Measurements from ENCODE around the gene RFXANK.

RFXANK gene

DNA sequence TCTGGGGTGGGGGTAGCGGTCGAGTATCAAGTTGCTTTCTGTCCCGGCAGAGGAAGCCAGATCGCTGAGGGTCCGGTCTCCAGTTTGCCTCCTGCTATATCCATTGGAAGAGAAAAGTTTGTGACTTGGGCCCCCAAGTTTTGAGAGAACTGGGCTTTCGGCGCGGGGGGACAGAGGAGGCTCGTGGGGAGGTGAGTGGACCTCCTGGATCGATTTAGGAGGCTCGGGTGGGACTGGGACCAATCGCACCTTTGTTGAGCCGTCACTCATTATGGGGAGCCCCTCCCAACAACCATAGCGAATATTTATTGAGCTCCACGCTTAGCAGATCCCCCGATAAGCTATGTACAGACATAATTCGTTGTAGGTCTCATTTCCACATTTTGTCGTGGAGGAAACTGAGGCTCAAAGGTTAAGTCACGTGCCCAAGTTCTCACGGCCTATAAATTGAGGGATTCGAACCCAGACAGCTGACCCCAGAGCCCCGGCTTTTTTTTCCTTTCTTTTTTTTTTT lies 909 bp downstream of the RFXANK start:
- TF ChIP-seq, protein P1, sequence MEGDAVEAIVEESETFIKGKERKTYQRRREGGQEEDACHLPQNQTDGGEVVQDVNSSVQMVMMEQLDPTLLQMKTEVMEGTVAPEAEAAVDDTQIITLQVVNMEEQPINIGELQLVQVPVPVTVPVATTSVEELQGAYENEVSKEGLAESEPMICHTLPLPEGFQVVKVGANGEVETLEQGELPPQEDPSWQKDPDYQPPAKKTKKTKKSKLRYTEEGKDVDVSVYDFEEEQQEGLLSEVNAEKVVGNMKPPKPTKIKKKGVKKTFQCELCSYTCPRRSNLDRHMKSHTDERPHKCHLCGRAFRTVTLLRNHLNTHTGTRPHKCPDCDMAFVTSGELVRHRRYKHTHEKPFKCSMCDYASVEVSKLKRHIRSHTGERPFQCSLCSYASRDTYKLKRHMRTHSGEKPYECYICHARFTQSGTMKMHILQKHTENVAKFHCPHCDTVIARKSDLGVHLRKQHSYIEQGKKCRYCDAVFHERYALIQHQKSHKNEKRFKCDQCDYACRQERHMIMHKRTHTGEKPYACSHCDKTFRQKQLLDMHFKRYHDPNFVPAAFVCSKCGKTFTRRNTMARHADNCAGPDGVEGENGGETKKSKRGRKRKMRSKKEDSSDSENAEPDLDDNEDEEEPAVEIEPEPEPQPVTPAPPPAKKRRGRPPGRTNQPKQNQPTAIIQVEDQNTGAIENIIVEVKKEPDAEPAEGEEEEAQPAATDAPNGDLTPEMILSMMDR (IDR thresholded peaks at IDR 0.05): no peak

DNA sequence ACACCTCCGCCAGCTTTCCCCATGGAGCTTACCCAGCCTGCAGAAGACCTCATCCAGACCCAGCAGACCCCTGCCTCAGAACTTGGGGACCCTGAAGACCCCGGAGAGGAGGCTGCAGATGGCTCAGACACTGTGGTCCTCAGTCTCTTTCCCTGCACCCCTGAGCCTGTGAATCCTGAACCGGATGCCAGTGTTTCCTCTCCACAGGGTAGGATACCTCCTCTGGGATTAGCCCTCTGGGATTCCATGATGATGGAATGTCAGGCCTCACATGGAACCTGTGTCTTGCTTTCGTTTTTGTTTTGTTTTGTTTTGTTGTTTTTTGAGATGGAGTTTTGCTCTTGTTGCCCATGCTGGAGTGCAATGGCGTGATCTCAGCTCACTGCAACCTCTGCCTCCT lies 1.9 kb downstream of the RFXANK start:
- TF ChIP-seq, protein P1 (IDR thresholded peaks at IDR 0.05): no peak

GRCh38 chr19:19201697-19202630 lies 9.9 kb downstream of the RFXANK start:
- TF ChIP-seq, protein P1 (IDR thresholded peaks at IDR 0.05): no peak

DNA sequence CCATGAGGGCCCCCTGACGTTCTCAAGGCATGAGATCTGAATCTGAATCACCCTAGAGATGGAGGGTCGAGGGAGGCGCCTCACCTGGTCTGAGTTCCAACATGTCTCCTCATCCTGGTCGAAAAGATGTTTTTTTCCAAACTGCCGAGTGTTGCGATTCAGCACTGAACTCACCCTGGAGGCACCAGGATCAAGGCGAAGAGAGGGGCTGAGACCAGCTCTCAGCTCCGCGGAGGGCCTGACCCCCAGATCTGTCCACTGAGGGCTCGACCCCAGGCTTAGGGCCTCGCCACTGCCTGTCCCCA lies 10.6 kb downstream of the RFXANK start:
- TF ChIP-seq, protein P1 (IDR thresholded peaks at IDR 0.05): no peak

GRCh38 chr19:19203012-19203856 lies 11.2 kb downstream of the RFXANK start, which contains the start of gene NR2C2AP:
Gene NR2C2AP (minus strand): TSS chr19:19203414. CDS start chr19:19203060, 354 bp downstream.
- TF ChIP-seq, protein P1 (IDR thresholded peaks at IDR 0.05): no peak

DNA sequence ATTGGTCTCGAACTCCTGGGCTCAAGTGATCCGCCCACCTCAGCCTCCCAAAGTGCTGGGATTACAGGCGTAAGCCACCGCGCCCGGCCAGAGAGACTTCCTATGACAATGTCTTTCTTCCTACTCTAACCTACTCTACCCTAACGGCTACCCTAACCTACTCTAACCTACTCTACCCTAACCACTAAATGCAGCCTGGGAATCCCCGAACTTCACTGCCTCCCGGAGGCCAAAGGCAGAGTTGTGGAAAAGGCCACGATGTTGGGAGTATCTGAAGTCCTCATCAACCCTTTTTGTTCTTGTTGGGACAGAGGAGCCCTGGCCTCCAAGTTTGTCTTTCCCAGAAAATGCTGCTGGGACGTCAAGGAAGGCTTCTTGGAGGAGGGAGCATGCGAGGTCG lies 12.1 kb downstream of the RFXANK start:
- TF ChIP-seq, protein P1 (IDR thresholded peaks at IDR 0.05): no peak
